Activated CD8-positive, alpha-beta memory T cell treated with anti-CD3 and anti-CD28 coated beads, Interleukin-2, amount 50 U/mL, for 24 hours (primary cell): ENCODE results near the gene THSD7A.

Source experiments
- DNase-seq: peaks from one replicate; pipeline ENCODE4 v3.0.0-alpha.2; 2020; ENCODE audit errors: extremely low read depth

Gene THSD7A

GRCh38 chr7:11817111-11817740, 14.8 kb downstream of the THSD7A start:
- no peak for DNase-seq

- no peak for DNase-seq
These were observed 20.3 kb downstream of the THSD7A start for GRCh38 chr7:11811709-11812108.

- no peak for DNase-seq
These were observed 21.9 kb downstream of the THSD7A start for GRCh38 chr7:11810043-11810625.

- DNase-seq = no peak
These were observed 25.0 kb downstream of the THSD7A start for GRCh38 chr7:11807000-11807399.

GRCh38 chr7:11804621-11805020, 27.4 kb downstream of the THSD7A start:
- no peak for DNase-seq

GRCh38 chr7:11795231-11795630, 36.8 kb downstream of the THSD7A start:
- no peak for DNase-seq

GRCh38 chr7:11792166-11792565, 39.8 kb downstream of the THSD7A start:
- DNase-seq = no peak

- no peak for DNase-seq
These were observed 43.4 kb downstream of the THSD7A start for GRCh38 chr7:11788568-11788967.

GRCh38 chr7:11787534-11787933, 44.5 kb downstream of the THSD7A start:
- DNase-seq = no peak

GRCh38 chr7:11786186-11786585, 45.8 kb downstream of the THSD7A start:
- no peak for DNase-seq

GRCh38 chr7:11784769-11785536, 47.0 kb downstream of the THSD7A start:
- no peak for DNase-seq

GRCh38 chr7:11779864-11780674, 51.9 kb downstream of the THSD7A start:
- no peak for DNase-seq

- no peak for DNase-seq
These were observed 56.0 kb downstream of the THSD7A start for GRCh38 chr7:11776039-11776438.

- no peak for DNase-seq
These were observed 56.6 kb downstream of the THSD7A start for GRCh38 chr7:11775401-11775800.

GRCh38 chr7:11768263-11768662, 63.7 kb downstream of the THSD7A start:
- DNase-seq = no peak

GRCh38 chr7:11767148-11767547, 64.8 kb downstream of the THSD7A start:
- DNase-seq = no peak

- DNase-seq = no peak
These were observed 71.6 kb downstream of the THSD7A start for GRCh38 chr7:11760372-11760771.

GRCh38 chr7:11758627-11759111, 73.3 kb downstream of the THSD7A start:
- DNase-seq = no peak

- DNase-seq = no peak
These were observed 74.8 kb downstream of the THSD7A start for GRCh38 chr7:11757153-11757552.

- no peak for DNase-seq
These were observed 77.1 kb downstream of the THSD7A start for GRCh38 chr7:11754933-11755332.

- DNase-seq = no peak
These were observed 77.9 kb downstream of the THSD7A start for GRCh38 chr7:11754123-11754522.

GRCh38 chr7:11753433-11753832, 78.6 kb downstream of the THSD7A start:
- no peak for DNase-seq
